Colonic mucosa (tissue), 4 donors: ENCODE measurements around the gene PRPF38A. TPM values are rescaled to one million over a fixed set of nuclear protein-coding genes. Genes with fewer than 3 reads are reported as not detected.
A peak's percentile ranks its signal among the peaks of the same experiment; 100 is the strongest.

Source experiments
- DNase-seq: peaks from one replicate; pipeline ENCODE4 v3.0.0-alpha.2; 2020
- H3K27ac ChIP-seq: fragments of 200-600 bp; one replicate; pipeline ENCODE4 v1.8.0; 2021
- H3K27me3 ChIP-seq: fragments of 200-600 bp; one replicate; pipeline ENCODE4 v1.8.0; 2021
- H3K36me3 ChIP-seq: fragments of 200-600 bp; one replicate; pipeline ENCODE4 v1.8.0; 2021
- H3K4me1 ChIP-seq: fragments of 200-600 bp; one replicate; pipeline ENCODE4 v1.8.0; 2021; ENCODE audit warnings: mild to moderate bottlenecking
- H3K4me3 ChIP-seq: fragments of 200-600 bp; one replicate; pipeline ENCODE4 v1.8.0; 2021
- H3K9ac ChIP-seq, 2 donors: one replicate each; pipeline ENCODE4 v1.7.0; 2013; ENCODE audit warnings: control low read depth in 2 of 2, low read depth in 2 of 2, low read length in 2 of 2
- H3K9me3 ChIP-seq: fragments of 200-600 bp; one replicate; pipeline ENCODE4 v1.8.0; 2021
- intact Hi-C: fragments of 100-400 bp; cut with DNase I; formaldehyde crosslinking; loops from one replicate; pipeline ENCODE4 v1.14.1; 2022
- total RNA-seq, 2 donors: library from RNA; stranded (reverse); fragmentation: NEBNext Ultra II Directional in 1 of 2; extraction: Animal tissue kit (Norgen Biotek cat#: 25700) in 1 of 2; gene quantifications; one replicate each; pipeline ENCODE4 v1.2.1, GENCODE V29; 2021
- TF ChIP-seq, protein P1 (sequence below): fragments of 200-600 bp; IDR thresholded peaks from one replicate; pipeline ENCODE4 v1.8.0; 2022; ENCODE audit warnings: antibody characterized with exemption, mild to moderate bottlenecking
- donor health status: healthy.
- donor health status: DM: no; HTN: no; CAD: no.
- donor health status: DM: no; HTN: no; CAD: no.

Gene PRPF38A
- total RNA-seq, 2 donors from 2014 or later: 56.7 to 61.4 TPM

DNA sequence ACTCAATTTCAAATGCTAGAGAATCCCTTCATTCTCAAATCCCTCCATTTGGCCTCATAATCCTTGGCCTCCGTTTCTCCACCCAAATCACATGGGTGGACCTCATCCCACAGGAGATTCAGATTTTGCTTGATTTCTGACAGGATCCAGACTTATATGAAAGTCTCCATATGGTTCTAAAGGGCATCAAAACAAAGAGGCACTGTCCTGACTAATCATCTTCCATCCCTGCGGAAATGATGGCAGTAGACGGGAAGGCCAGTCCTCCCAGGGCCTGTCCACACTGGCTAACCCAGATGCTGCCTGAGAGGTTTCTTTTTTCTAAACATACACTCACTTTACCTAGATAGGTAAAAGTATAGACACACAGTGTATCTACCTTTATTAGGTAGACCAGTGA, 19.0 kb upstream of the PRPF38A start:
- intact Hi-C loops: no loop called here
- Histone ChIP-seq H3K4me1 (no peaks in the 10 kb centered on the region), H3K9ac (no peak overlapping the region), H3K9me3 (no peaks in the 10 kb centered on the region), H3K27ac (no peak overlapping the region), H3K27me3 (no peaks in the 10 kb centered on the region), H3K36me3 (no peaks in the 10 kb centered on the region), H3K4me3 (no peak overlapping the region)
- TF ChIP-seq, protein P1, sequence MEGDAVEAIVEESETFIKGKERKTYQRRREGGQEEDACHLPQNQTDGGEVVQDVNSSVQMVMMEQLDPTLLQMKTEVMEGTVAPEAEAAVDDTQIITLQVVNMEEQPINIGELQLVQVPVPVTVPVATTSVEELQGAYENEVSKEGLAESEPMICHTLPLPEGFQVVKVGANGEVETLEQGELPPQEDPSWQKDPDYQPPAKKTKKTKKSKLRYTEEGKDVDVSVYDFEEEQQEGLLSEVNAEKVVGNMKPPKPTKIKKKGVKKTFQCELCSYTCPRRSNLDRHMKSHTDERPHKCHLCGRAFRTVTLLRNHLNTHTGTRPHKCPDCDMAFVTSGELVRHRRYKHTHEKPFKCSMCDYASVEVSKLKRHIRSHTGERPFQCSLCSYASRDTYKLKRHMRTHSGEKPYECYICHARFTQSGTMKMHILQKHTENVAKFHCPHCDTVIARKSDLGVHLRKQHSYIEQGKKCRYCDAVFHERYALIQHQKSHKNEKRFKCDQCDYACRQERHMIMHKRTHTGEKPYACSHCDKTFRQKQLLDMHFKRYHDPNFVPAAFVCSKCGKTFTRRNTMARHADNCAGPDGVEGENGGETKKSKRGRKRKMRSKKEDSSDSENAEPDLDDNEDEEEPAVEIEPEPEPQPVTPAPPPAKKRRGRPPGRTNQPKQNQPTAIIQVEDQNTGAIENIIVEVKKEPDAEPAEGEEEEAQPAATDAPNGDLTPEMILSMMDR: no peak
- DNase-seq: no peak

DNA sequence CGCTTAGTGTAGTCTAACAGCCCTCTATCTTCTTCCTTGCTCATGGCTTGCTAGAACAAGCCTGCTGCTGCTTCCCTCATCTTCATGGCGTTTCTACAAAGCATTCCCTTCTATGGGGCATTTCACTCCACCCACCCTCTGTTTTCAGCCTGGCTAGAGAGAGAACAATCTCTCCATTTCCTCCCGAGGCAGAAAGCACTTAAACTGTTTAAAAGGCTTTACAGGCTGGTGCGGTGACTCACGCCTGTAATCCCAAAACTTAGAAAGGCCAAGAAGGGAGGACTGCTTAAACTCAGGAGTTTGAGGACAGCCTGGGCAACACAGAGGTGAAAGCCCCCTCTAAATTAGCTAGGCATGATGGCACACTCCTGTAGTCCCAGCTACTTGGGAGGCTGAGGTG, 17.9 kb upstream of the PRPF38A start:
- intact Hi-C loops: no loop called here
- Histone ChIP-seq H3K27me3 (no peaks in the 10 kb centered on the region), H3K4me3 (no peak overlapping the region), H3K9ac (no peak overlapping the region), H3K36me3 (no peaks in the 10 kb centered on the region), H3K4me1 (no peaks in the 10 kb centered on the region), H3K9me3 (no peaks in the 10 kb centered on the region), H3K27ac (no peak overlapping the region)
- TF ChIP-seq, protein P1: no peak
- no peak for DNase-seq

DNA sequence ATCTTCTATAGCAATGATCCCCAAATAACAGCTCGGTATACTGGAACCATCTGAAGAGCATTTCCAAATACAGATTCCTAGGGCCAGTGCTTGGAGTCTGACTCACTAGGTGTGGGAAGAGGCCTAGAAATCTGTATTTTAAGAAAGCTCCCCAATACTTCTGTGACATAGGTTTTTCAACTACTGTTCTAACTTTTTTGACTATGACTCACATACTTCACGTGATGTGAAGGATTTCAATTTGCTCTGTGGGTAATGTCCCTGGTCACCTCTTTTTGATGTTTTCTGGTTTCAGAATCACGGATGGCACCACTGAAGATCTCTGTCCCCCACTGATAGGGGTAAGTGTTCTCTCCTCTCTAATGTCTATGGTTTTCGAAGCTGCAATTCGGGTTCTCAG, 11.2 kb upstream of the PRPF38A start:
- H3K4me1 ChIP-seq: no peaks in the 10 kb centered on the region
- no peak for DNase-seq
- no peaks in the 10 kb centered on the region for H3K36me3 ChIP-seq
- no peaks in the 10 kb centered on the region for H3K27me3 ChIP-seq
- H3K4me3 ChIP-seq: no peak overlapping the region
- H3K9ac ChIP-seq: no peak overlapping the region
- no peaks in the 10 kb centered on the region for H3K9me3 ChIP-seq
- intact Hi-C loops: no loop called here
- no peak overlapping the region for H3K27ac ChIP-seq
- TF ChIP-seq, protein P1: no peak

DNA sequence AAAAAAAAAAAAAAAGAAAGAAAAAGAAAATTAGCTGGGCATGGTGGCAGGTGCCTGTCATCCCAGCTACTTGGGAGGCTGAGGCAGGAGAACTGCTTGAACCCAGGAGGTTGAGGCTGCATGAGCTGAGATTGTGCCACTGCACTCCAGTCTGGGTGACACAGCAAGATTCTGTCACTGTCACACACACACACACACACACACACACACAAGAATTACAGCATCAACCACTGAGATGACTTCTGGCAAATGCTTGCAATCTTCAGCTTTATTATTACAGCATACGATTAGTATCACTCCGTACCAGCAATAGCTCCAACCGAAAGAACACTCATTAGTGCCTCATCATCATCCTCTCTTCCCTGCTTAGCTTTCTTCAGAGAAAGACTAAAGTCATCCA, 4.8 kb upstream of the PRPF38A start:
- H3K36me3 ChIP-seq: no peaks in the 10 kb centered on the region
- H3K27me3 ChIP-seq: no peaks in the 10 kb centered on the region
- no peak overlapping the region for H3K27ac ChIP-seq
- no peaks in the 10 kb centered on the region for H3K4me1 ChIP-seq
- TF ChIP-seq, protein P1: no peak
- no peak overlapping the region for H3K9ac ChIP-seq
- H3K4me3 ChIP-seq: no peak overlapping the region
- intact Hi-C loops: no loop called here
- H3K9me3 ChIP-seq: no peaks in the 10 kb centered on the region
- no peak for DNase-seq

DNA sequence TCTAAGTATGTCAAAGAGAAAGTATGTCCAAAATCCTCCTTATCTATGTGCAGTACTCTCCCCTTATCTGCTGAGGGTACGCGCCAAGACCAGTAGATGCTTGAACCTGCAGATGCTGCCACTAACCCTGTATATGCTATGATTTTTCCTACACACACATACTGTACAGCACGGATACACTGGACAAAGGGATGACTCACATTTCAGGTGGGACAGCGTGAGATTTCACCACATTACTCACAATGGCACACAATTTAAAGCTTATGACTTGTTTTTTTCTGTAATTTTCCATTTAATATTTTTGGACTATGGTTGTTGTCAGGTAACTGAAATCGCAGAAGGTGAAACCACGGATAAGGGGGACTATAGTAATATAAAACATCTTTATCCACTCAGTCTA, 4.3 kb upstream of the PRPF38A start:
- no peaks in the 10 kb centered on the region for H3K27me3 ChIP-seq
- no peaks in the 10 kb centered on the region for H3K36me3 ChIP-seq
- no peak overlapping the region for H3K9ac ChIP-seq
- H3K9me3 ChIP-seq: no peaks in the 10 kb centered on the region
- DNase-seq: no peak
- H3K4me1 ChIP-seq: no peaks in the 10 kb centered on the region
- intact Hi-C loops: no loop called here
- no peak overlapping the region for H3K4me3 ChIP-seq
- H3K27ac ChIP-seq: no peak overlapping the region
- TF ChIP-seq, protein P1: no peak

DNA sequence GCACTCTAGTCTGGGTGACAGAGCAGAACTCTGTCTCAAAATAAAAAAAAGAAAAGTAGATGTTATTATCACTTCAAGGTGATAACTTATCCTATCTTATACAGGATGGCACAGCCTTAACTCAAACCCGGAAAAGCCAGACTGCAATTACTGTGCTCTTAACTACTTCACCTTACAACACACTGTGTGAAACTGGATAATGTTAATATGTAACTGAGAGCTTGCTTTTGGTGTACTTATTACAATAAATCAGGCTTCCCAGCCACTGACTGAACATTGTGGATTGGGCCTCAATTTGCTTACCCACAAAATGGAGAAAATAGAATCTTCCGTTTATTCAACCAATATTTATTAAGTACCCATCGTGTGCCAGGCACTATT, 1.6 kb upstream of the PRPF38A start:
- Histone ChIP-seq H3K27me3 (no peaks in the 10 kb centered on the region), H3K9ac (peak overlapping the region in 1 of 2 donors; percentile 40), H3K36me3 (no peaks in the 10 kb centered on the region), H3K27ac (peak overlapping the region; percentile 92), H3K9me3 (no peaks in the 10 kb centered on the region), H3K4me1 (peaks cover 4% of the 10 kb centered on the region), H3K4me3 (no peak overlapping the region)
- TF ChIP-seq, protein P1: no peak
- peak; percentile 33 for DNase-seq
- intact Hi-C loops: no loop called here
